Endothelial cell of umbilical vein (primary cell): ENCODE results near the gene WIPI1. TPM values are rescaled to one million over a fixed set of nuclear protein-coding genes. Genes with fewer than 3 reads are reported as not detected.

Experiments used
- BruUV-seq: library from RNA; stranded (reverse); fragments of 400-500 nt; replicated peaks from 2 replicates; lab custom pipeline; 2021; lab: Mats Ljungman, UMichigan
- CTCF ChIA-PET: fragments of 300-600, 350-600 bp; sonication (Branson Sonifier 250); formaldehyde crosslinking; loops from one replicate; lab custom pipeline; 2021; ENCODE audit warnings: antibody characterized with exemption, inconsistent platforms; lab: Charles Lee
- POLR2A ChIA-PET: fragments of 300-600, 350-600 bp; sonication (Branson Sonifier 250); formaldehyde crosslinking; loops from one replicate; lab custom pipeline; 2021; ENCODE audit warnings: antibody characterized with exemption, inconsistent platforms; lab: Charles Lee
- DNase-seq: peaks from one replicate; pipeline ENCODE4 v3.0.0-alpha.2; 2011; ENCODE audit warnings: low read depth, low spot score
- FAIRE-seq: peaks from 2 replicates; lab custom pipeline; 2011; peaks lifted over from hg19 to GRCh38; lab: Jason Lieb, UNC
- H2AFZ ChIP-seq: 2 replicates; pipeline ENCODE4 v1.6.0; 2012; ENCODE audit warnings: low read depth, low read length, control low read depth, inconsistent platforms
- H3K27ac ChIP-seq: 2 replicates; pipeline ENCODE4 v1.5.1; 2011; ENCODE audit warnings: low read depth, mild to moderate bottlenecking, control low read depth, low read length, moderate library complexity; ENCODE audit not compliant: insufficient read depth
- H3K27me3 ChIP-seq, 2 experiments: 2 replicates each; pipeline versions ENCODE4 v1.6.0 to v1.6.1; 2011; ENCODE audit warnings: low read length in 2 of 2, mixed read lengths in 1 of 2; ENCODE audit not compliant: control insufficient read depth in 2 of 2, insufficient read depth in 2 of 2
- H3K36me3 ChIP-seq, 2 experiments: 2 replicates in 1 of 2; 3 replicates in 1 of 2; pipeline ENCODE4 v1.5.1; 2011; ENCODE audit warnings: low read length in 2 of 2, mild to moderate bottlenecking in 1 of 2, moderate library complexity in 1 of 2; ENCODE audit not compliant: control insufficient read depth in 2 of 2, insufficient read depth in 2 of 2; ENCODE audit errors: extremely low read depth in 1 of 2
- H3K4me1 ChIP-seq: 3 replicates; pipeline ENCODE4 v1.5.1; 2011; ENCODE audit warnings: mild to moderate bottlenecking, low read length; ENCODE audit not compliant: control insufficient read depth, insufficient read depth; ENCODE audit errors: extremely low read depth
- H3K4me2 ChIP-seq: 2 replicates; pipeline ENCODE4 v1.6.1; 2011; ENCODE audit warnings: low read length, control low read depth, mixed read lengths; ENCODE audit not compliant: insufficient read depth
- H3K4me3 ChIP-seq, 3 experiments: fragments of 200-600 bp in 1 of 3; sonication (generic), shearing (Covaris generic) in 1 of 3; replicated peaks in 1 of 3; 2 replicates each; pipeline ENCODE4 v1.5.1; 2011 to 2016; ENCODE audit warnings: control low read depth in 3 of 3, low read length in 3 of 3, mild to moderate bottlenecking in 2 of 3, inconsistent platforms in 1 of 3, low read depth in 1 of 3, moderate library complexity in 1 of 3; ENCODE audit not compliant: insufficient read depth in 1 of 3
- H3K79me2 ChIP-seq: 2 replicates; pipeline ENCODE4 v1.6.0; 2012; ENCODE audit warnings: low read length, inconsistent platforms; ENCODE audit not compliant: control insufficient read depth, insufficient read depth
- H3K9ac ChIP-seq: replicated peaks from 2 replicates; pipeline ENCODE3; 2011; ENCODE audit warnings: low read length, control low read depth; ENCODE audit not compliant: insufficient read depth; ENCODE audit errors: extremely low read depth
- H3K9me1 ChIP-seq: replicated peaks from 3 replicates; pipeline ENCODE4 v1.6.0; 2011; ENCODE audit warnings: mild to moderate bottlenecking, low read length; ENCODE audit not compliant: control insufficient read depth, insufficient read depth; ENCODE audit errors: extremely low read depth
- H3K9me3 ChIP-seq: replicated peaks from 2 replicates; pipeline ENCODE4 v1.5.1; 2012; ENCODE audit warnings: low read length, inconsistent platforms; ENCODE audit not compliant: control insufficient read depth, insufficient read depth
- H4K20me1 ChIP-seq: replicated peaks from 2 replicates; pipeline ENCODE3; 2011; ENCODE audit warnings: mild to moderate bottlenecking, low read length; ENCODE audit not compliant: control insufficient read depth, insufficient read depth; ENCODE audit errors: extremely low read depth
- CTCF ChIP-seq, 2 donors: IDR thresholded peaks; 1 replicate in 1 of 2; 2 replicates in 1 of 2; pipeline ENCODE4 v1.5.1; 2011; ENCODE audit warnings: low read length in 2 of 2, mild to moderate bottlenecking in 2 of 2, moderate library complexity in 2 of 2, control low read depth in 1 of 2, inconsistent platforms in 1 of 2, low read depth in 1 of 2; ENCODE audit not compliant: insufficient read depth in 1 of 2; ENCODE audit errors: extremely low read depth in 1 of 2
- EZH2 ChIP-seq: IDR thresholded peaks from 2 replicates; pipeline ENCODE4 v1.6.1; 2012; ENCODE audit warnings: borderline replicate concordance, low read depth, mild to moderate bottlenecking, moderate library complexity, low read length, inconsistent platforms; ENCODE audit not compliant: severe bottlenecking
- FOS ChIP-seq: IDR thresholded peaks from 2 replicates; pipeline ENCODE4 v1.6.1; 2011; ENCODE audit warnings: mild to moderate bottlenecking, low read length, moderate library complexity, borderline replicate concordance; ENCODE audit not compliant: insufficient read depth
- GATA2 ChIP-seq: IDR thresholded peaks from 2 replicates; pipeline ENCODE4 v1.7.0; 2011; ENCODE audit warnings: low read depth, mild to moderate bottlenecking, moderate library complexity, mixed read lengths, low read length; ENCODE audit not compliant: insufficient read length, insufficient read depth
- JUN ChIP-seq: IDR thresholded peaks from 2 replicates; pipeline ENCODE4 v1.6.1; 2011; ENCODE audit warnings: borderline replicate concordance, low read depth; ENCODE audit not compliant: insufficient read length, insufficient read depth
- MAX ChIP-seq: IDR thresholded peaks from 2 replicates; pipeline ENCODE4 v1.6.1; 2011; ENCODE audit not compliant: insufficient read depth, insufficient read length
- MYC ChIP-seq: IDR thresholded peaks from one replicate; pipeline ENCODE4 v1.6.1; 2011; ENCODE audit warnings: mild to moderate bottlenecking, low read depth, low read length
- POLR2A ChIP-seq: IDR thresholded peaks from 2 replicates; pipeline ENCODE4 v1.6.1; 2012; ENCODE audit warnings: low read depth, mild to moderate bottlenecking, control low read depth, low read length
- POLR2AphosphoS5 ChIP-seq: IDR thresholded peaks from 2 replicates; pipeline ENCODE4 v1.6.1; 2012; ENCODE audit warnings: low read depth, mild to moderate bottlenecking, control low read depth, low read length, moderate library complexity; ENCODE audit not compliant: insufficient read depth
- dilution Hi-C: fragments of 300-500 bp; cut with MboI; formaldehyde crosslinking; loops from one replicate; pipeline ENCODE4 v1.15.0; 2019; ENCODE audit warnings: low sequenced_read_pairs; ENCODE audit not compliant: extremely low pct_ligation_motif_present
- intact Hi-C: fragments of 100-400 bp; cut with micrococcal nuclease; formaldehyde crosslinking; loops from one replicate; pipeline ENCODE4 v1.10.0; 2022
- polyA plus RNA-seq, 4 experiments: library from polyadenylated mRNA; depleted of rRNA in 3 of 4; stranded (reverse) in 3 of 4; unstranded in 1 of 4; fragments of >200 nt; gene quantifications; 2 replicates each; pipeline versions ENCODE4 v1.2.1 to v1.2.3, GENCODE V29; 2011 to 2012; ENCODE audit warnings: missing spikeins in 1 of 4
- total RNA-seq: library from RNA; stranded (reverse); gene quantifications from 2 replicates; pipeline ENCODE4 v1.2.3, GENCODE V29; 2021

Gene WIPI1
- total and polyA plus RNA-seq, 2 donors (not counting 3 experiments of a cell fraction or from before 2014, with no cell fraction given), result 49.9 to 70.3 TPM

DNA sequence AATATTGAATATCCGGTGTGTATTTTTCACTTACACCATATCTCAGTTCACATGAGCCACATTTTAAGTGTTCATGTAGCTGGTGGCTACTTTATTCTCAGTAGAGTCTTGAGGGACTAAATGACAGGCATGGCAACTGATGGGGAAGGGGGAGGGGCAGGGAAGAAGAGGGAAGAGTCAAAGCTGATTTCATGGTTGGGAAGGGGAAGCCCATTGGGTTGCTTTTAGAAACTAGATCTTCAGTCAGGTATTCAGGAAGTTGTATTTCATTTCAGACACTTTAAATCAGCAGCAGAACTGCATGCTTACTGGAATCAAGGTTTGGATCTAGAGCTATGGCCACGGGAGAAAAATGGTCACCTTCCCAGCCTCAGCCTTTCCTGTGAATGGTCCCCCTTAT is 2.9 kb upstream of the WIPI1 start:
- CTCF ChIA-PET, result interaction anchor here (0.7 to 8.0 kb wide), 3 partner anchors 19 to 259 kb away, joined by 3 to 35 read pairs (median 5); no protein-coding TSS in a partner anchor
- Histone ChIP-seq H2AFZ (no peak overlapping the region), H3K9me3 (no peaks in the 10 kb centered on the region), H3K9ac (no peak overlapping the region), H3K4me1 (peaks cover 20% of the 10 kb centered on the region), H4K20me1 (no peaks in the 10 kb centered on the region), H3K36me3 (no peaks in the 10 kb centered on the region), H3K4me2 (no peak overlapping the region), H3K79me2 (no peaks in the 10 kb centered on the region), H3K27me3 (no peaks in the 10 kb centered on the region), H3K9me1 (no peaks in the 10 kb centered on the region), H3K27ac (no peak overlapping the region), H3K4me3 (no peak overlapping the region)
- DNase-seq (no peak), FAIRE-seq (no peak)
- intact Hi-C loops, result loop anchor here (5.0 kb wide), 2 partner anchors 498 to 777 kb away; no protein-coding TSS in a partner anchor
- POLR2A ChIA-PET, result no interaction called here
- TF ChIP-seq EZH2 (no peak), MAX (no peak), JUN (no peak), POLR2AphosphoS5 (no peak), GATA2 (no peak), CTCF (IDR thresholded peaks at IDR 0.05; ENCODE audit: extremely low read depth in 1 of 2, insufficient read depth in 1 of 2, low read depth in 1 of 2, low read length in 2 of 2) (no peak), MYC (no peak), POLR2A (no peak), FOS (no peak)
- dilution Hi-C loops, result no loop called here
- BruUV-seq, result no TSS peak
